SK-N-SH (cell line): Measurements from ENCODE around the gene EFNB2. TPM values are rescaled to one million over a fixed set of nuclear protein-coding genes. Genes with fewer than 3 reads are reported as not detected.

ENCODE experiments used
- CTCF ChIA-PET: fragments of 300-600, 350-600 bp; formaldehyde crosslinking; extraction: SDS; loops from one replicate; lab custom pipeline; 2021; lab: Yijun Ruan, JAX
- POLR2A ChIA-PET: fragments of 350-600 bp; sonication (Branson Sonifier 250); formaldehyde crosslinking; extraction: SDS; loops from one replicate; lab custom pipeline; 2020; ENCODE audit warnings: antibody characterized with exemption, inconsistent platforms; lab: Yijun Ruan, JAX
- DNase-seq: peaks from one replicate; pipeline ENCODE4 v3.0.0; 2012
- H2AFZ ChIP-seq: fragments of 200-600 bp; sonication (generic); 2 replicates; pipeline ENCODE4 v1.8.1; 2016; ENCODE audit warnings: antibody characterized with exemption, mild to moderate bottlenecking, low read depth
- H3F3A ChIP-seq: fragments of 200-600 bp; sonication (generic); replicated peaks from 2 replicates; pipeline ENCODE3; 2016; ENCODE audit warnings: antibody characterized with exemption, mild to moderate bottlenecking; ENCODE audit not compliant: insufficient read depth
- H3K27ac ChIP-seq, 2 experiments: fragments of 200-500 bp in 1 of 2; fragments of 200-600 bp in 1 of 2; sonication (Bioruptor generic) in 1 of 2; sonication (generic), shearing (Covaris generic) in 1 of 2; 2 replicates each; pipeline versions ENCODE4 v1.5.1 to v1.6.1; 2014 to 2016; ENCODE audit warnings: low read depth in 2 of 2, inconsistent platforms in 1 of 2, low read length in 1 of 2, mild to moderate bottlenecking in 1 of 2, mixed read lengths in 1 of 2
- H3K27me3 ChIP-seq: fragments of 200-600 bp; sonication (generic), shearing (Covaris generic); 2 replicates; pipeline ENCODE4 v1.6.1; 2016; ENCODE audit warnings: mixed run types; ENCODE audit not compliant: insufficient read depth
- H3K36me3 ChIP-seq, 2 experiments: fragments of 200-500 bp in 1 of 2; fragments of 200-600 bp in 1 of 2; sonication (Bioruptor generic) in 1 of 2; sonication (generic) in 1 of 2; replicated peaks in 1 of 2; 2 replicates each; pipeline versions ENCODE3 to v1.5.1; 2014 to 2016; ENCODE audit warnings: low read length in 1 of 2, mild to moderate bottlenecking in 1 of 2; ENCODE audit not compliant: insufficient read depth in 2 of 2, control insufficient read depth in 1 of 2
- H3K4me1 ChIP-seq, 2 experiments: fragments of 200-500 bp in 1 of 2; fragments of 200-600 bp in 1 of 2; sonication (Bioruptor generic) in 1 of 2; sonication (generic), shearing (Covaris generic) in 1 of 2; 2 replicates each; pipeline versions ENCODE4 v1.5.1 to v1.6.1; 2014 to 2016; ENCODE audit warnings: low read depth in 1 of 2, low read length in 1 of 2, mixed run types in 1 of 2; ENCODE audit not compliant: insufficient read depth in 2 of 2, control insufficient read depth in 1 of 2
- H3K4me2 ChIP-seq: fragments of 200-600 bp; sonication (generic), shearing (Covaris generic); 2 replicates; pipeline ENCODE4 v1.6.1; 2017; ENCODE audit warnings: mixed run types
- H3K4me3 ChIP-seq, 2 experiments: fragments of 200-500 bp in 1 of 2; fragments of 200-600 bp in 1 of 2; sonication (Bioruptor generic) in 1 of 2; sonication (generic), shearing (Covaris generic) in 1 of 2; 2 replicates each; pipeline versions ENCODE4 v1.5.1 to v1.8.1; 2014 to 2016; ENCODE audit warnings: low read depth in 2 of 2, inconsistent platforms in 1 of 2, low read length in 1 of 2, mild to moderate bottlenecking in 1 of 2, mixed read lengths in 1 of 2, moderate library complexity in 1 of 2
- H3K79me2 ChIP-seq: fragments of 200-600 bp; sonication (generic); 2 replicates; pipeline ENCODE4 v1.8.1; 2017; ENCODE audit warnings: mild to moderate bottlenecking; ENCODE audit not compliant: insufficient read depth
- H3K9ac ChIP-seq: fragments of 200-600 bp; sonication (generic); 2 replicates; pipeline ENCODE4 v1.6.1; 2017; ENCODE audit warnings: mixed run types
- H3K9me2 ChIP-seq: fragments of 200-600 bp; sonication (generic); 2 replicates; pipeline ENCODE4 v1.6.1; 2017; ENCODE audit warnings: mixed run types
- H3K9me3 ChIP-seq: fragments of 200-600 bp; sonication (generic); 2 replicates; pipeline ENCODE4 v1.6.1; 2017; ENCODE audit warnings: mixed run types, mild to moderate bottlenecking, moderate library complexity
- H4K20me1 ChIP-seq: fragments of 200-600 bp; sonication (generic); 2 replicates; pipeline ENCODE4 v1.6.1; 2017; ENCODE audit warnings: mild to moderate bottlenecking, mixed run types; ENCODE audit not compliant: insufficient read depth
- CHD2 ChIP-seq: fragments of 150-350 bp; IDR thresholded peaks from 2 replicates; pipeline ENCODE4 v1.6.1; 2018; ENCODE audit warnings: low read length; ENCODE audit not compliant: partially characterized antibody
- CTCF ChIP-seq: fragments of 200-600 bp; sonication (generic); IDR thresholded peaks from 2 replicates; pipeline ENCODE4 v1.6.1; 2017; ENCODE audit warnings: antibody characterized with exemption, mild to moderate bottlenecking, moderate library complexity
- EP300 ChIP-seq, 2 experiments: IDR thresholded peaks; 2 replicates each; pipeline versions ENCODE4 v1.4.0 to v1.6.1; 2012; ENCODE audit warnings: borderline replicate concordance in 1 of 2, low read depth in 1 of 2, low read length in 1 of 2
- EZH2phosphoT487 ChIP-seq: fragments of 200-600 bp; sonication (generic); IDR thresholded peaks from 2 replicates; pipeline ENCODE4 v1.6.1; 2017; ENCODE audit warnings: low read depth, mixed run types, mild to moderate bottlenecking, antibody characterized with exemption, moderate library complexity, borderline replicate concordance
- JUND ChIP-seq: IDR thresholded peaks from 2 replicates; pipeline ENCODE4 v1.4.0; 2012
- MAX ChIP-seq: IDR thresholded peaks from 2 replicates; pipeline ENCODE4 v1.4.0; 2012; ENCODE audit warnings: low read depth
- MXI1 ChIP-seq: IDR thresholded peaks from 2 replicates; pipeline ENCODE4 v1.6.1; 2012; ENCODE audit warnings: mild to moderate bottlenecking, low read depth, low read length, improper control_type of control experiment
- POLR2AphosphoS5 ChIP-seq: IDR thresholded peaks from 2 replicates; pipeline ENCODE4 v1.6.1; 2012; ENCODE audit warnings: low read depth, low read length
- RAD21 ChIP-seq: IDR thresholded peaks from 2 replicates; pipeline ENCODE4 v1.6.1; 2012; ENCODE audit warnings: mild to moderate bottlenecking, low read length
- SMC3 ChIP-seq: IDR thresholded peaks from 2 replicates; pipeline ENCODE4 v1.6.1; 2012; ENCODE audit warnings: low read depth, low read length, improper control_type of control experiment
- TCF12 ChIP-seq: IDR thresholded peaks from 2 replicates; pipeline ENCODE4 v1.4.0; 2012
- USF1 ChIP-seq: IDR thresholded peaks from 2 replicates; pipeline ENCODE4 v1.4.0; 2012; ENCODE audit warnings: low read depth, borderline replicate concordance
- USF2 ChIP-seq: fragments of 150-350 bp; IDR thresholded peaks from 2 replicates; pipeline ENCODE4 v1.6.1; 2017; ENCODE audit warnings: antibody characterized with exemption, low read length, low read depth, borderline replicate concordance
- WGBS: methylation state at CpG from one replicate; pipeline ENCODE4 v1.1.6; 2017; ENCODE audit warnings: low lambda C conversion rate; 5-methylcytosine and 5-hydroxymethylcytosine counted together
- polyA plus RNA-seq, 3 experiments: library from polyadenylated mRNA; depleted of rRNA; stranded (reverse); fragments of >200 nt; gene quantifications; 2 replicates each; pipeline ENCODE4 v1.2.3, GENCODE V29; 2012

The EFNB2 gene
- polyA plus RNA-seq, 1 of the 3 experiments (the other 2 are of a cell fraction): 3.0 TPM

GRCh38 chr13:106540613-106541012 lies 5.2 kb upstream of the EFNB2 start:
- no peak overlapping the region for H3K9ac ChIP-seq
- CTCF ChIA-PET: no interaction called here
- no peak for DNase-seq
- no peak overlapping the region for H3K4me2 ChIP-seq
- no peak overlapping the region for H3K4me3 ChIP-seq
- TF ChIP-seq MXI1: no peak
- no peak for TF ChIP-seq EZH2phosphoT487
- no peak for TF ChIP-seq SMC3
- TF ChIP-seq CHD2: no peak
- no peak for TF ChIP-seq POLR2AphosphoS5
- TF ChIP-seq EP300 (IDR thresholded peaks at IDR 0.05; ENCODE audit: borderline replicate concordance in 1 of 2, low read depth in 1 of 2, low read length in 1 of 2): no peak
- POLR2A ChIA-PET: no interaction called here
- H3K4me1 ChIP-seq: peaks cover 0 to 5% of the 10 kb centered on the region in 2 experiments; a peak in 1 of 4 replicates
- H3K27ac ChIP-seq: no peak overlapping the region
- peaks cover 25% of the 10 kb centered on the region for H3F3A ChIP-seq
- no peaks in the 10 kb centered on the region for H3K27me3 ChIP-seq
- no peaks in the 10 kb centered on the region for H3K9me2 ChIP-seq
- peaks cover 38% of the 10 kb centered on the region for H4K20me1 ChIP-seq
- no peak overlapping the region for H2AFZ ChIP-seq
- H3K36me3 ChIP-seq: peaks cover 40 to 43% of the 10 kb centered on the region in 2 experiments
- no peaks in the 10 kb centered on the region for H3K9me3 ChIP-seq
- peaks cover 27% of the 10 kb centered on the region; the same call in 1 of the 2 replicates for H3K79me2 ChIP-seq
- WGBS: 81% methylated on average over 4 of the region's 4 CpGs

GRCh38 chr13:106537521-106537920 lies 2.1 kb upstream of the EFNB2 start:
- ChIA-PET POLR2A (no interaction called here), CTCF (interaction anchor here (0.6 to 7.1 kb wide), 11 partner anchors 9 to 1971 kb away, joined by 3 to 58 read pairs (median 5); partner anchors contain the start of gene ARGLU1)
- Histone ChIP-seq H4K20me1 (peaks cover 16% of the 10 kb centered on the region), H3K4me3 (no peak overlapping the region), H3K27me3 (no peaks in the 10 kb centered on the region), H3K9ac (no peak overlapping the region), H3K36me3 (peaks cover 20% of the 10 kb centered on the region in 2 experiments), H3K9me3 (no peaks in the 10 kb centered on the region), H3K79me2 (0 out of 2 replicates have a peak, but pooled peaks cover 6% of the 10 kb centered on the region), H3K9me2 (no peaks in the 10 kb centered on the region), H3K4me1 (peaks cover 0 to 5% of the 10 kb centered on the region in 2 experiments; a peak in 1 of 4 replicates), H2AFZ (no peak overlapping the region), H3K27ac (no peak overlapping the region), H3K4me2 (no peak overlapping the region), H3F3A (peaks cover 27% of the 10 kb centered on the region)
- WGBS: 96% methylated on average over 3 of the region's 3 CpGs
- DNase-seq: no peak
- TF ChIP-seq MAX (no peak), TCF12 (no peak), JUND (no peak), EP300 (IDR thresholded peaks at IDR 0.05; ENCODE audit: borderline replicate concordance in 1 of 2, low read depth in 1 of 2, low read length in 1 of 2) (no peak), USF1 (no peak), CTCF (no peak), POLR2AphosphoS5 (no peak), SMC3 (no peak), RAD21 (no peak), USF2 (no peak)
